OCI-LY7 (cell line): ENCODE data around the gene FOXO3. TPM values are rescaled to one million over a fixed set of nuclear protein-coding genes. Genes with fewer than 3 reads are reported as not detected.

ENCODE experiments used
- BruUV-seq: library from RNA; stranded (reverse); fragments of 400-500 nt; replicated peaks from 2 replicates; lab custom pipeline; 2021; lab: Mats Ljungman, UMichigan
- CTCF ChIA-PET: fragments of 300-600 bp; sonication (Branson Sonifier 250); formaldehyde crosslinking; loops from one replicate; lab custom pipeline; 2022; ENCODE audit warnings: antibody characterized with exemption; ENCODE audit not compliant: unreplicated experiment; lab: Charles Lee
- POLR2A ChIA-PET: fragments of 300-600 bp; sonication (Branson Sonifier 250); formaldehyde crosslinking; loops from one replicate; lab custom pipeline; 2022; ENCODE audit warnings: antibody characterized with exemption; lab: Charles Lee
- DNase-seq: peaks from one replicate; pipeline ENCODE4 v3.0.0-alpha.2; 2015; ENCODE audit warnings: low spot score
- H2AFZ ChIP-seq: fragments of 200-600 bp; sonication (generic), shearing (Covaris generic); 2 replicates; pipeline ENCODE4 v1.6.1; 2014; ENCODE audit warnings: mild to moderate bottlenecking, antibody characterized with exemption, low read length, moderate library complexity
- H3K27ac ChIP-seq: fragments of 200-600 bp; sonication (generic); 2 replicates; pipeline ENCODE4 v1.5.1; 2014; ENCODE audit warnings: mixed run types, low read depth, mild to moderate bottlenecking, moderate library complexity, low read length, inconsistent platforms; ENCODE audit not compliant: poor library complexity, severe bottlenecking
- H3K36me3 ChIP-seq: fragments of 200-600 bp; sonication (generic); 2 replicates; pipeline ENCODE4 v1.6.1; 2014; ENCODE audit warnings: mild to moderate bottlenecking, antibody characterized with exemption, low read length, moderate library complexity, mixed read lengths; ENCODE audit not compliant: insufficient read depth
- H3K4me1 ChIP-seq: fragments of 200-600 bp; sonication (generic); 2 replicates; pipeline ENCODE4 v1.5.1; 2014; ENCODE audit warnings: mild to moderate bottlenecking, low read length; ENCODE audit not compliant: insufficient read depth, poor library complexity, severe bottlenecking
- H3K4me2 ChIP-seq: fragments of 200-600 bp; sonication (generic); 2 replicates; pipeline ENCODE4 v1.6.1; 2014; ENCODE audit warnings: mild to moderate bottlenecking, low read length
- H3K4me3 ChIP-seq: fragments of 200-600 bp; sonication (generic); 2 replicates; pipeline ENCODE4 v1.5.1; 2014; ENCODE audit warnings: mild to moderate bottlenecking, low read depth, low read length; ENCODE audit not compliant: poor library complexity, severe bottlenecking
- H3K79me2 ChIP-seq: fragments of 200-600 bp; sonication (generic); 2 replicates; pipeline ENCODE4 v1.6.1; 2016; ENCODE audit warnings: low read depth, mild to moderate bottlenecking, low read length, moderate library complexity, mixed read lengths; ENCODE audit not compliant: insufficient read depth
- H3K9me2 ChIP-seq: fragments of 200-600 bp; sonication (generic); 2 replicates; pipeline ENCODE4 v1.6.1; 2016; ENCODE audit warnings: mild to moderate bottlenecking, low read length, mixed read lengths; ENCODE audit not compliant: insufficient read depth
- H3K9me3 ChIP-seq: fragments of 200-600 bp; sonication (generic); 2 replicates; pipeline ENCODE4 v1.6.1; 2014; ENCODE audit warnings: mild to moderate bottlenecking, mixed run types, low read length, mixed read lengths
- H4K20me1 ChIP-seq: fragments of 200-600 bp; sonication (generic); 2 replicates; pipeline ENCODE4 v1.6.1; 2014; ENCODE audit warnings: mild to moderate bottlenecking, antibody characterized with exemption, low read length, moderate library complexity, mixed read lengths; ENCODE audit not compliant: insufficient read depth
- EZH2phosphoT487 ChIP-seq: fragments of 200-600 bp; sonication (generic); IDR thresholded peaks from 2 replicates; pipeline ENCODE4 v1.6.1; 2018; ENCODE audit warnings: low read depth, borderline replicate concordance, mild to moderate bottlenecking, mixed run types, antibody characterized with exemption, low read length, moderate library complexity, mixed read lengths
- intact Hi-C: fragments of 100-400 bp; cut with micrococcal nuclease; formaldehyde crosslinking; loops from one replicate; pipeline ENCODE4 v1.10.0; 2022; ENCODE audit not compliant: unreplicated experiment
- total RNA-seq, 2 experiments: library from RNA; depleted of rRNA in 1 of 2; stranded (reverse); fragments of >200 nt in 1 of 2; shearing (Covaris generic) in 1 of 2; gene quantifications; 2 replicates each; pipeline ENCODE4 v1.2.3, GENCODE V29; 2014 to 2022
- TF ChIP-seq, protein P1 (sequence below): fragments of 200-600 bp; sonication (generic); conservative IDR thresholded peaks from 2 replicates; pipeline ENCODE4 v1.5.1; 2014; ENCODE audit warnings: mild to moderate bottlenecking, antibody characterized with exemption, low read length, moderate library complexity, mixed read lengths

The FOXO3 gene
- total RNA-seq, 2 experiments from 2014 or later = 3.8 to 9.9 TPM

DNA sequence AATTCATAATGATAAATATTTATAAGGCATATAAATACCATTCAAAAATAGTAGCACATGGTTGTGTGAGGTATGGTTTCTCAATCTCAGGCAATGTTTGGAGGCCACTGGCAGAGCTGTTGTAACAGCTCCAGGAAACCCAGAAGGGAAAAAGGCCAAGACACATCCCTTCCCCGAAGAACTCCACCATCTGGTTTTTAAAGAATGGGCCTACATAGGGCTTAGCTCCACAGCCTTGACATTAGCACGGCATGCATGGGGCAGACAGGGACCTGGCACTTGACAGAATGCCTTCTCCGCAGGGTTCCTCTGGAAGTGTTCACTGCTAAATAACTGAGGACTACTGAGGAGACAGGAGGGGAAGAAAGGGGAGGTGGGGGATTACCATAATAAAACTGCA, 16.1 kb upstream of the FOXO3 start:
- Histone ChIP-seq H3K9me2 (no peaks in the 10 kb centered on the region), H2AFZ (no peak overlapping the region), H3K4me2 (no peak overlapping the region), H3K27ac (no peak overlapping the region), H3K79me2 (no peaks in the 10 kb centered on the region), H3K4me3 (no peak overlapping the region), H3K9me3 (peaks cover 8% of the 10 kb centered on the region; the same call in 1 of the 2 replicates), H3K36me3 (no peaks in the 10 kb centered on the region), H3K4me1 (peaks cover 24% of the 10 kb centered on the region), H4K20me1 (no peaks in the 10 kb centered on the region)
- TF ChIP-seq EZH2phosphoT487 = no peak
- TF ChIP-seq, protein P1, sequence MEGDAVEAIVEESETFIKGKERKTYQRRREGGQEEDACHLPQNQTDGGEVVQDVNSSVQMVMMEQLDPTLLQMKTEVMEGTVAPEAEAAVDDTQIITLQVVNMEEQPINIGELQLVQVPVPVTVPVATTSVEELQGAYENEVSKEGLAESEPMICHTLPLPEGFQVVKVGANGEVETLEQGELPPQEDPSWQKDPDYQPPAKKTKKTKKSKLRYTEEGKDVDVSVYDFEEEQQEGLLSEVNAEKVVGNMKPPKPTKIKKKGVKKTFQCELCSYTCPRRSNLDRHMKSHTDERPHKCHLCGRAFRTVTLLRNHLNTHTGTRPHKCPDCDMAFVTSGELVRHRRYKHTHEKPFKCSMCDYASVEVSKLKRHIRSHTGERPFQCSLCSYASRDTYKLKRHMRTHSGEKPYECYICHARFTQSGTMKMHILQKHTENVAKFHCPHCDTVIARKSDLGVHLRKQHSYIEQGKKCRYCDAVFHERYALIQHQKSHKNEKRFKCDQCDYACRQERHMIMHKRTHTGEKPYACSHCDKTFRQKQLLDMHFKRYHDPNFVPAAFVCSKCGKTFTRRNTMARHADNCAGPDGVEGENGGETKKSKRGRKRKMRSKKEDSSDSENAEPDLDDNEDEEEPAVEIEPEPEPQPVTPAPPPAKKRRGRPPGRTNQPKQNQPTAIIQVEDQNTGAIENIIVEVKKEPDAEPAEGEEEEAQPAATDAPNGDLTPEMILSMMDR = no peak
- intact Hi-C loops = loop anchor here (5.0 kb wide), 1 partner anchor 838 kb away; the partner anchor contains the start of gene CD164
- no peak for DNase-seq
- BruUV-seq = no TSS peak
- CTCF ChIA-PET = no interaction called here
- POLR2A ChIA-PET = interaction anchor here (0.6 to 1.3 kb wide), 3 partner anchors 9 to 548 kb away, joined by 4 read pairs; no protein-coding TSS in a partner anchor

- Histone ChIP-seq H3K9me3 (no peaks in the 10 kb centered on the region), H3K79me2 (no peaks in the 10 kb centered on the region), H3K4me2 (no peak overlapping the region), H4K20me1 (no peaks in the 10 kb centered on the region), H3K36me3 (no peaks in the 10 kb centered on the region), H3K27ac (no peak overlapping the region), H3K9me2 (no peaks in the 10 kb centered on the region), H3K4me1 (peaks cover 24% of the 10 kb centered on the region), H2AFZ (no peak overlapping the region), H3K4me3 (no peak overlapping the region)
- TF ChIP-seq EZH2phosphoT487 = no peak
- TF ChIP-seq, protein P1 = no peak
- intact Hi-C loops = no loop called here
- ChIA-PET POLR2A (interaction anchor here (0.5 to 0.9 kb wide), 2 partner anchors 147 to 336 kb away, joined by 3 to 4 read pairs; no protein-coding TSS in a partner anchor), CTCF (interaction anchor here (0.6 kb wide), 1 partner anchor 8 kb away, joined by 3 read pairs; no protein-coding TSS in a partner anchor)
- no TSS peak for BruUV-seq
- no peak for DNase-seq
Observed at GRCh38 chr6:108546079-108547049, 14.4 kb upstream of the FOXO3 start.
